H9 (cell line): Measurements from ENCODE around the gene ZNF844. TPM values are rescaled to one million over a fixed set of nuclear protein-coding genes. Genes with fewer than 3 reads are reported as not detected.

Experiments
- DNase-seq: peaks from one replicate; pipeline ENCODE4 v3.0.0-alpha.2; 2017
- H2AFZ ChIP-seq: one replicate; pipeline ENCODE4 v1.6.1; 2013; ENCODE audit warnings: mild to moderate bottlenecking, low read length, control low read depth, moderate library complexity
- H2AK5ac ChIP-seq: 2 replicates; pipeline ENCODE4 v1.6.1; 2013; ENCODE audit warnings: low read length, control low read depth, mixed read lengths; ENCODE audit not compliant: insufficient read length
- H2BK120ac ChIP-seq: one replicate; pipeline ENCODE4 v1.6.1; 2013; ENCODE audit warnings: low read depth, mild to moderate bottlenecking, low read length, control low read depth, inconsistent platforms; ENCODE audit not compliant: poor library complexity, severe bottlenecking
- H2BK12ac ChIP-seq: 2 replicates; pipeline ENCODE4 v1.6.1; 2013; ENCODE audit warnings: low read length, control low read depth, mixed read lengths, low read depth; ENCODE audit not compliant: insufficient read length
- H2BK15ac ChIP-seq: 2 replicates; pipeline ENCODE4 v1.6.1; 2013; ENCODE audit warnings: low read depth, low read length, control low read depth
- H2BK20ac ChIP-seq: one replicate; pipeline ENCODE4 v1.6.1; 2013; ENCODE audit warnings: low read depth, mild to moderate bottlenecking, low read length, control low read depth, inconsistent platforms; ENCODE audit not compliant: poor library complexity, severe bottlenecking
- H2BK5ac ChIP-seq: 2 replicates; pipeline ENCODE4 v1.6.1; 2013; ENCODE audit warnings: low read length, control low read depth, mixed read lengths; ENCODE audit not compliant: insufficient read length
- H3K14ac ChIP-seq: 2 replicates; pipeline ENCODE4 v1.6.1; 2013; ENCODE audit warnings: low read length, control low read depth; ENCODE audit not compliant: insufficient read depth
- H3K18ac ChIP-seq: 2 replicates; pipeline ENCODE4 v1.6.1; 2013; ENCODE audit warnings: low read depth, mild to moderate bottlenecking, mixed read lengths, low read length, control low read depth; ENCODE audit not compliant: insufficient read length
- H3K23ac ChIP-seq: 2 replicates; pipeline ENCODE4 v1.6.1; 2013; ENCODE audit warnings: low read length, control low read depth, mixed read lengths, low read depth; ENCODE audit not compliant: insufficient read length
- H3K23me2 ChIP-seq: 2 replicates; pipeline ENCODE4 v1.6.1; 2013; ENCODE audit warnings: low read depth, mild to moderate bottlenecking, mixed read lengths, low read length, control low read depth; ENCODE audit not compliant: insufficient read length, poor library complexity, severe bottlenecking
- H3K27ac ChIP-seq: 2 replicates; pipeline ENCODE4 v1.5.1; 2013; ENCODE audit warnings: low read length, control low read depth, mixed read lengths, low read depth; ENCODE audit not compliant: insufficient read length
- H3K27me3 ChIP-seq: 2 replicates; pipeline ENCODE4 v1.6.1; 2013; ENCODE audit warnings: low read length, control low read depth, inconsistent platforms; ENCODE audit not compliant: insufficient read depth
- H3K4ac ChIP-seq: 2 replicates; pipeline ENCODE4 v1.6.1; 2013; ENCODE audit warnings: low read depth, mild to moderate bottlenecking, control low read depth, inconsistent platforms, low read length, moderate library complexity
- H3K4me1 ChIP-seq: 2 replicates; pipeline ENCODE4 v1.6.1; 2013; ENCODE audit warnings: low read length, control low read depth, inconsistent platforms; ENCODE audit not compliant: insufficient read depth
- H3K4me2 ChIP-seq: 2 replicates; pipeline ENCODE4 v1.6.1; 2013; ENCODE audit warnings: low read length, control low read depth, mixed read lengths; ENCODE audit not compliant: insufficient read length, insufficient read depth
- H3K56ac ChIP-seq: 2 replicates; pipeline ENCODE4 v1.6.1; 2013; ENCODE audit warnings: low read depth, mild to moderate bottlenecking, mixed read lengths, low read length, control low read depth; ENCODE audit not compliant: insufficient read length
- H3K79me1 ChIP-seq: 2 replicates; pipeline ENCODE4 v1.6.1; 2013; ENCODE audit warnings: low read depth, mild to moderate bottlenecking, moderate library complexity, low read length, control low read depth, inconsistent platforms; ENCODE audit not compliant: insufficient read depth, poor library complexity, severe bottlenecking
- H3K79me2 ChIP-seq: 2 replicates; pipeline ENCODE4 v1.6.1; 2013; ENCODE audit warnings: low read length, control low read depth, inconsistent platforms; ENCODE audit not compliant: insufficient read depth
- H3K9ac ChIP-seq: 2 replicates; pipeline ENCODE4 v1.6.1; 2013; ENCODE audit warnings: low read length, control low read depth, mixed read lengths; ENCODE audit not compliant: insufficient read length; ENCODE audit errors: extremely low read depth
- H3K9me3 ChIP-seq: one replicate; pipeline ENCODE4 v1.6.1; 2013; ENCODE audit warnings: low read depth, low read length, inconsistent platforms; ENCODE audit not compliant: control insufficient read depth
- H3T11ph ChIP-seq: one replicate; pipeline ENCODE4 v1.6.1; 2013; ENCODE audit warnings: mild to moderate bottlenecking, low read length, control low read depth, inconsistent platforms
- H4K20me1 ChIP-seq: one replicate; pipeline ENCODE4 v1.6.1; 2013; ENCODE audit not compliant: control insufficient read depth, insufficient read length, insufficient read depth
- H4K5ac ChIP-seq: 2 replicates; pipeline ENCODE4 v1.6.1; 2013; ENCODE audit warnings: low read depth, mild to moderate bottlenecking, mixed read lengths, low read length, control low read depth; ENCODE audit not compliant: insufficient read length
- H4K8ac ChIP-seq: replicated peaks from 2 replicates; pipeline ENCODE4 v1.6.1; 2013; ENCODE audit warnings: low read length, control low read depth, mixed read lengths, low read depth; ENCODE audit not compliant: insufficient read length
- H4K91ac ChIP-seq: 2 replicates; pipeline ENCODE4 v1.6.1; 2013; ENCODE audit warnings: low read depth, mild to moderate bottlenecking, moderate library complexity, mixed read lengths, low read length, control low read depth; ENCODE audit not compliant: insufficient read length
- H3K27ac Mint-ChIP-seq, 3 experiments: 2 replicates in 2 of 3; 3 replicates in 1 of 3; pipeline ENCODE4 v1.8.0; 2020 to 2021; ENCODE audit warnings: mixed read lengths in 3 of 3, mild to moderate bottlenecking in 1 of 3, moderate library complexity in 1 of 3
- H3K27me3 Mint-ChIP-seq: 2 replicates; pipeline ENCODE4 v1.8.0; 2021; ENCODE audit warnings: low read depth, mild to moderate bottlenecking, moderate library complexity, mixed read lengths
- H3K36me3 Mint-ChIP-seq, 3 experiments: 2 replicates in 2 of 3; 3 replicates in 1 of 3; pipeline ENCODE4 v1.8.0; 2020 to 2021; ENCODE audit warnings: low read depth in 3 of 3, mixed read lengths in 3 of 3; ENCODE audit not compliant: insufficient read depth in 1 of 3
- H3K4me1 Mint-ChIP-seq, 2 experiments: 2 replicates each; pipeline ENCODE4 v1.8.0; 2020; ENCODE audit warnings: mixed read lengths in 2 of 2
- H3K4me3 Mint-ChIP-seq, 2 experiments: 2 replicates in 1 of 2; 3 replicates in 1 of 2; pipeline ENCODE4 v1.8.0; 2020 to 2021; ENCODE audit warnings: mild to moderate bottlenecking in 2 of 2, mixed read lengths in 2 of 2, moderate library complexity in 1 of 2
- H3K9me3 Mint-ChIP-seq, 2 experiments: 2 replicates in 1 of 2; 3 replicates in 1 of 2; pipeline ENCODE4 v1.8.0; 2020; ENCODE audit warnings: mild to moderate bottlenecking in 2 of 2, mixed read lengths in 2 of 2, moderate library complexity in 1 of 2
- WGBS: extraction: QIAGEN DNeasy Blood & Tissue Kit; methylation state at CpG from one replicate; pipeline ENCODE4 v1.1.7; 2013; ENCODE audit warnings: missing lambda C conversion rate, low lambda C conversion rate, mixed read lengths; ENCODE audit not compliant: insufficient read length; ENCODE audit errors: extremely low coverage; 5-methylcytosine and 5-hydroxymethylcytosine counted together
- total RNA-seq: library from RNA; stranded (reverse); gene quantifications from 2 replicates; pipeline ENCODE4 v1.2.1, GENCODE V29; 2021
- TF ChIP-seq, protein P1 (sequence below): fragments of 200-600 bp; sonication (generic); conservative IDR thresholded peaks from 3 replicates; pipeline ENCODE4 v1.8.0; 2021; ENCODE audit warnings: antibody characterized with exemption, mild to moderate bottlenecking

The ZNF844 gene
- total RNA-seq, 1 experiment from 2014 or later, result 10.0 TPM

DNA sequence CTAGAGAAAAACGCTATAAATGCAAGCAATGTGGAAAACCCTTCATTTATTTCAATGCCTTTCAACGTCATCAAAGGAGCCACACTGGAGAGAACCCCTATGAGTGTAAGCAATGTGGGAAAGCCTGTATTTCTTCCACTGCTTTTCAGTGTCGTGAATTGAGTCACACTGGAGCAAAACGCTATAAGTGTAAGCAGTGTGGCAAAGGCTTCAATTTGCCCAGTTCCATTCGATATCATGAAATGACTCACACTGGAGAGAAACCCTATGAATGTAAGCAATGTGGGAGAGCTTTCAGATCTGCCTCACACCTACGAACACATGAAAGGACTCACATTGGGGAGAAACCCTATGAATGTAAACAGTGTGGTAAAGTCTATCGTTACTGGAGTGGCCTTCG is 48.2 kb downstream of the ZNF844 start:
- no peak for DNase-seq
- H3K9me3 ChIP-seq, result peaks cover 51% of the 10 kb centered on the region

More for the DNA sequence above, 48.2 kb downstream of the ZNF844 start:
- H3K79me1 ChIP-seq, result no peaks in the 10 kb centered on the region
- H2BK5ac ChIP-seq, result no peak overlapping the region
- Mint-ChIP-seq H3K27me3 (peaks cover 3% of the 10 kb centered on the region; the same call in 1 of the 2 replicates), H3K4me1 (no peaks in the 10 kb centered on the region), H3K9me3 (peaks cover 69 to 74% of the 10 kb centered on the region in 2 experiments), H3K36me3 (peaks cover 78 to 85% (median 82%) of the 10 kb centered on the region in 3 experiments), H3K27ac (no peak overlapping the region), H3K4me3 (no peak overlapping the region)
- no peaks in the 10 kb centered on the region for H4K20me1 ChIP-seq
- no peaks in the 10 kb centered on the region for H3K79me2 ChIP-seq
- no peak overlapping the region for H3K4me2 ChIP-seq
- H3K4me1 ChIP-seq, result no peaks in the 10 kb centered on the region
- H3K27ac ChIP-seq, result no peak overlapping the region
- no peak overlapping the region for H4K8ac ChIP-seq
- no peak overlapping the region for H3K9ac ChIP-seq
- H3K4ac ChIP-seq, result no peak overlapping the region
- no peaks in the 10 kb centered on the region for H3K27me3 ChIP-seq
- no peak overlapping the region for H3K23ac ChIP-seq
- TF ChIP-seq, protein P1, sequence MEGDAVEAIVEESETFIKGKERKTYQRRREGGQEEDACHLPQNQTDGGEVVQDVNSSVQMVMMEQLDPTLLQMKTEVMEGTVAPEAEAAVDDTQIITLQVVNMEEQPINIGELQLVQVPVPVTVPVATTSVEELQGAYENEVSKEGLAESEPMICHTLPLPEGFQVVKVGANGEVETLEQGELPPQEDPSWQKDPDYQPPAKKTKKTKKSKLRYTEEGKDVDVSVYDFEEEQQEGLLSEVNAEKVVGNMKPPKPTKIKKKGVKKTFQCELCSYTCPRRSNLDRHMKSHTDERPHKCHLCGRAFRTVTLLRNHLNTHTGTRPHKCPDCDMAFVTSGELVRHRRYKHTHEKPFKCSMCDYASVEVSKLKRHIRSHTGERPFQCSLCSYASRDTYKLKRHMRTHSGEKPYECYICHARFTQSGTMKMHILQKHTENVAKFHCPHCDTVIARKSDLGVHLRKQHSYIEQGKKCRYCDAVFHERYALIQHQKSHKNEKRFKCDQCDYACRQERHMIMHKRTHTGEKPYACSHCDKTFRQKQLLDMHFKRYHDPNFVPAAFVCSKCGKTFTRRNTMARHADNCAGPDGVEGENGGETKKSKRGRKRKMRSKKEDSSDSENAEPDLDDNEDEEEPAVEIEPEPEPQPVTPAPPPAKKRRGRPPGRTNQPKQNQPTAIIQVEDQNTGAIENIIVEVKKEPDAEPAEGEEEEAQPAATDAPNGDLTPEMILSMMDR, result no peak
- H2AK5ac ChIP-seq, result no peak overlapping the region
- H2BK120ac ChIP-seq, result no peak overlapping the region
- H2BK15ac ChIP-seq, result no peak overlapping the region
- no CpG with 5 or more reads among the region's 8 CpGs for WGBS
- H4K5ac ChIP-seq, result no peak overlapping the region
- H2BK20ac ChIP-seq, result no peak overlapping the region
- no peaks in the 10 kb centered on the region for H3K23me2 ChIP-seq
- H3T11ph ChIP-seq, result no peak overlapping the region
- no peak overlapping the region for H4K91ac ChIP-seq
- no peak overlapping the region for H3K56ac ChIP-seq
- H2AFZ ChIP-seq, result no peak overlapping the region
- H3K14ac ChIP-seq, result no peak overlapping the region
- H3K18ac ChIP-seq, result no peak overlapping the region
- no peak overlapping the region for H2BK12ac ChIP-seq
